Esophagus muscularis mucosa (tissue), 4 donors: ENCODE measurements around the gene BPIFB6. TPM values are rescaled to one million over a fixed set of nuclear protein-coding genes. Genes with fewer than 3 reads are reported as not detected.

Experiments used
- DNase-seq: peaks from one replicate; pipeline ENCODE4 v3.0.0-alpha.2; 2017; ENCODE audit errors: extremely low spot score
- H3K27ac ChIP-seq, 4 donors: fragments of 200-600 bp; sonication (generic); replicated peaks in 1 of 4; 1 replicate in 3 of 4; 2 replicates in 1 of 4; pipeline ENCODE4 v1.5.1; 2016 to 2019; ENCODE audit warnings: mild to moderate bottlenecking in 1 of 4
- H3K27me3 ChIP-seq, 4 donors: fragments of 200-600 bp; sonication (generic); one replicate each; pipeline versions ENCODE4 v1.5.1 to v1.6.0; 2016 to 2019
- H3K36me3 ChIP-seq, 4 donors: fragments of 200-600 bp; sonication (generic); one replicate each; pipeline ENCODE4 v1.5.1; 2016 to 2019
- H3K4me1 ChIP-seq, 4 donors: fragments of 200-600 bp; sonication (generic); one replicate each; pipeline ENCODE4 v1.5.1; 2016 to 2019
- H3K4me3 ChIP-seq, 4 donors: fragments of 200-600 bp; sonication (generic); 1 replicate in 2 of 4; 2 replicates in 2 of 4; pipeline ENCODE4 v1.5.1; 2016 to 2019; ENCODE audit warnings: mild to moderate bottlenecking in 4 of 4, moderate library complexity in 1 of 4
- H3K9me3 ChIP-seq, 4 donors: fragments of 200-600 bp; sonication (generic); 1 replicate in 3 of 4; 2 replicates in 1 of 4; pipeline ENCODE4 v1.5.1; 2016 to 2019
- EP300 ChIP-seq: sonication (generic); formaldehyde crosslinking; IDR thresholded peaks from one replicate; pipeline ENCODE4 v1.6.1; 2017; ENCODE audit warnings: antibody characterized with exemption
- POLR2A ChIP-seq: fragments of 450-650 bp; IDR thresholded peaks from one replicate; pipeline ENCODE4 v1.6.1; 2017; ENCODE audit warnings: antibody characterized with exemption, moderate library complexity, mild to moderate bottlenecking, low read depth
- POLR2AphosphoS5 ChIP-seq, 2 donors: sonication (generic); formaldehyde crosslinking; IDR thresholded peaks; one replicate each; pipeline ENCODE4 v1.6.1; 2017; ENCODE audit warnings: antibody characterized with exemption in 2 of 2
- WGBS: methylation state at CpG from one replicate; pipeline ENCODE4 v1.1.5; 2018; 5-methylcytosine and 5-hydroxymethylcytosine counted together
- intact Hi-C: fragments of 100-400 bp; cut with DNase I; formaldehyde crosslinking; loops from one replicate; pipeline ENCODE4 v1.15.1; 2023
- total RNA-seq, 4 donors: library from RNA; depleted of rRNA; stranded (reverse); fragments of >200 nt; gene quantifications; one replicate each; pipeline versions ENCODE4 v1.1.0 to v1.2.1, GENCODE V29; 2016
- TF ChIP-seq, protein P1 (sequence below), 3 experiments: fragments of 200-600 bp in 2 of 3; fragments of 450-650 bp in 1 of 3; sonication (generic) in 2 of 3; IDR thresholded peaks; one replicate each; pipeline ENCODE4 v1.5.1; 2017 to 2019; ENCODE audit warnings: antibody characterized with exemption in 3 of 3, mild to moderate bottlenecking in 2 of 3, moderate library complexity in 1 of 3

Gene BPIFB6
- total RNA-seq, 4 donors from 2014 or later = not detected

DNA sequence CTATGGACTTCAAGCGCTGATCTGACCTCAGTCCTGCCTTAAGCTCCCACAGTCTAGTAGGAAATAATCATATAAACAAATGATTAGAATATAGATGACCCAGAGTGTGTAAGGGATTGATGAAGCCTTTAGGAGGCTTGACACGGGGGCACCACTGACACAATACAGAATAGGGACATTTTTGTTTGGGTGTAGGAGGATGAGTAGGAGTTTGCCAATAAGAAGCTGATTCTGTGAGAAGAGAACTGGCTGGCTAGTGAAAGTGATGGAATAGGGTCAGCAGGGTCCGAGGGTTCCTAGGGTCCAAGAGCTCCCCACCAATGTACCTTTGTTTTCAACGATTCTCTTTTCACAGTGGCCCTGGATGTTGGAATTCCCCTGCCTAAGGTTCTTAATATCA is 40.9 kb downstream of the BPIFB6 start:
- Histone ChIP-seq H3K36me3 (no peaks in the 10 kb centered on the region), H3K9me3 (no peaks in the 10 kb centered on the region), H3K27ac (no peak overlapping the region), H3K4me1 (no peaks in the 10 kb centered on the region), H3K4me3 (no peak overlapping the region), H3K27me3 (peaks cover 0 to 55% (median 0%) of the 10 kb centered on the region in 4 donors)
- TF ChIP-seq EP300 (no peak), POLR2A (no peak), POLR2AphosphoS5 (IDR thresholded peaks at IDR 0.05) (no peak)
- TF ChIP-seq, protein P1, sequence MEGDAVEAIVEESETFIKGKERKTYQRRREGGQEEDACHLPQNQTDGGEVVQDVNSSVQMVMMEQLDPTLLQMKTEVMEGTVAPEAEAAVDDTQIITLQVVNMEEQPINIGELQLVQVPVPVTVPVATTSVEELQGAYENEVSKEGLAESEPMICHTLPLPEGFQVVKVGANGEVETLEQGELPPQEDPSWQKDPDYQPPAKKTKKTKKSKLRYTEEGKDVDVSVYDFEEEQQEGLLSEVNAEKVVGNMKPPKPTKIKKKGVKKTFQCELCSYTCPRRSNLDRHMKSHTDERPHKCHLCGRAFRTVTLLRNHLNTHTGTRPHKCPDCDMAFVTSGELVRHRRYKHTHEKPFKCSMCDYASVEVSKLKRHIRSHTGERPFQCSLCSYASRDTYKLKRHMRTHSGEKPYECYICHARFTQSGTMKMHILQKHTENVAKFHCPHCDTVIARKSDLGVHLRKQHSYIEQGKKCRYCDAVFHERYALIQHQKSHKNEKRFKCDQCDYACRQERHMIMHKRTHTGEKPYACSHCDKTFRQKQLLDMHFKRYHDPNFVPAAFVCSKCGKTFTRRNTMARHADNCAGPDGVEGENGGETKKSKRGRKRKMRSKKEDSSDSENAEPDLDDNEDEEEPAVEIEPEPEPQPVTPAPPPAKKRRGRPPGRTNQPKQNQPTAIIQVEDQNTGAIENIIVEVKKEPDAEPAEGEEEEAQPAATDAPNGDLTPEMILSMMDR (IDR thresholded peaks at IDR 0.05) = no peak
- no peak for DNase-seq
- intact Hi-C loops = no loop called here
- 96% methylated on average over 4 of the region's 4 CpGs for WGBS

DNA sequence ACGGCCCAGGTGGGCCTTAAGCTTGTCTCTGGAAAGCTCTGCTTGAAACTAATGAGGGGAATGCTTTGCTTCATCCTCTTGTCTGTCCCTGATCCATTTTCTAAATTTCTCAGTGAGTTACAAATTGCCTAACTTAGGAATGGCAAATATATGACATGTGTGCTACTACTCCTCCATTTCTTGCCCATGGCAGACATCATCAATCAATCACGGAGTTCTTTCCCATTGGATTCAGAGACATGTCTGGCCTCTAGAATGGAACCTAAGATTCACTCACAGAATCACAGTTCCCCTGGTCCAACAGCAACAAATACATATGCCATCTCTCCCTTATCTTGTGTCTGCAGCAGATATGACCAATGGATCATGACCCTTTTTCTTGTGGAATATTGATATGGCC is 41.4 kb downstream of the BPIFB6 start:
- WGBS = 95% methylated on average over 2 of the region's 2 CpGs
- no peaks in the 10 kb centered on the region for H3K9me3 ChIP-seq
- peaks cover 0 to 59% (median 0%) of the 10 kb centered on the region in 4 donors for H3K27me3 ChIP-seq
- intact Hi-C loops = no loop called here
- no peak for TF ChIP-seq EP300
- TF ChIP-seq, protein P1 (IDR thresholded peaks at IDR 0.05) = no peak
- no peak for TF ChIP-seq POLR2AphosphoS5 (IDR thresholded peaks at IDR 0.05)
- TF ChIP-seq POLR2A = no peak
- no peak overlapping the region for H3K4me3 ChIP-seq
- DNase-seq = no peak
- no peaks in the 10 kb centered on the region for H3K36me3 ChIP-seq
- no peaks in the 10 kb centered on the region for H3K4me1 ChIP-seq
- no peak overlapping the region for H3K27ac ChIP-seq

DNA sequence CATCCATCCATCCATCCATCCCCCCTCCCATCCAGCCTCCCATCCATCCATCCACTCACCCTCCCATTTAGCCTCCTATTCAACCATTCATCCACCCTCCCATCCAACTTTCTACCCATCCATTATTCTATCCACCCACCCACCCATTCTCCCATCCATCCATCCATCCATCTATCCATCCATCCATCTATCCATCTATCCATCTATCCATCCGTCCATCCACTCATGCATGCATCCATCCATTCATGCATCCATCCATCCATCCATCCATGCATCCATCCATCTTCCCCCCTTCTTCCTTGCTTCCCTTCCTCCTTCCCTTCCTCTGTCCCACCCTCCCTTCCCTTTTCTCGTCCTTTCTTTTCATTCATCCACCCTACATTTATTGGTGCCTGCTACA is 43.2 kb downstream of the BPIFB6 start:
- DNase-seq = no peak
- H3K9me3 ChIP-seq = no peaks in the 10 kb centered on the region
- no peak overlapping the region for H3K4me3 ChIP-seq
- no peaks in the 10 kb centered on the region for H3K4me1 ChIP-seq
- no peak for TF ChIP-seq POLR2A
- TF ChIP-seq, protein P1 (IDR thresholded peaks at IDR 0.05) = no peak
- no peak for TF ChIP-seq EP300
- TF ChIP-seq POLR2AphosphoS5 (IDR thresholded peaks at IDR 0.05) = no peak
- H3K27me3 ChIP-seq = peaks cover 0 to 58% (median 0%) of the 10 kb centered on the region in 4 donors
- no peak overlapping the region for H3K27ac ChIP-seq
- WGBS = 79% methylated on average over 2 of the region's 2 CpGs
- intact Hi-C loops = no loop called here
- no peaks in the 10 kb centered on the region for H3K36me3 ChIP-seq

DNA sequence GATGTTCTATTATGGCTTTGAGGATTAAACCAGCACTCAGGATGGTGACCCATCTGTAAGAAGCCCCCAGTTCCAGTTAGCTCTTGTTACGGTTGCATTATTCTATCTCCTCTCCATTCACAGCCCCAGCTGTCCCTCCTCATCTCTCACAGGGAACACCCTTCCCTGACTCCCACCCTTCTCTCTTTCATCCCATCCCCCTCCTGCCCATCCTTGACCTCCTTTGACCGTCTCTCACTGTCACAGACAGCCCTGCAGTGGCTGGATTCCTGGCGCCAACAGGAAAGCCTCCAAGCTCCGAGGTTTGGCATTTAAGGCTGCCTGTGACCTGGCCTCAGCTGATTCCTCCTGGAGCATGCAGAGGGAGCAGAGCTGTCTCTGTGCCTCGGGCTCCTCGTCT is 43.8 kb downstream of the BPIFB6 start:
- Histone ChIP-seq H3K27me3 (peaks cover 0 to 54% (median 0%) of the 10 kb centered on the region in 4 donors), H3K4me1 (no peaks in the 10 kb centered on the region), H3K9me3 (no peaks in the 10 kb centered on the region), H3K4me3 (no peak overlapping the region), H3K36me3 (no peaks in the 10 kb centered on the region), H3K27ac (no peak overlapping the region)
- no peak for DNase-seq
- 58% methylated on average over 6 of the region's 6 CpGs for WGBS
- no peak for TF ChIP-seq POLR2A
- TF ChIP-seq, protein P1 (IDR thresholded peaks at IDR 0.05) = no peak
- no peak for TF ChIP-seq POLR2AphosphoS5 (IDR thresholded peaks at IDR 0.05)
- no peak for TF ChIP-seq EP300
- intact Hi-C loops = no loop called here
